Ectodermal cell (in vitro differentiated cells): Measurements from ENCODE around the gene MTHFS.

Experiments
- H3K27ac ChIP-seq: 2 replicates; pipeline ENCODE4 v1.7.0; 2013; ENCODE audit warnings: mild to moderate bottlenecking, low read depth, low read length; ENCODE audit not compliant: insufficient read depth, poor library complexity, severe bottlenecking
- H3K27me3 ChIP-seq: 2 replicates; pipeline ENCODE4 v1.7.0; 2013; ENCODE audit warnings: mild to moderate bottlenecking, low read length; ENCODE audit not compliant: insufficient read depth, control insufficient read depth, poor library complexity, severe bottlenecking
- H3K36me3 ChIP-seq: one replicate; pipeline ENCODE4 v1.7.0; 2013; ENCODE audit warnings: low read length; ENCODE audit not compliant: control insufficient read depth, insufficient read depth
- H3K4me1 ChIP-seq: one replicate; pipeline ENCODE4 v1.7.0; 2013; ENCODE audit warnings: low read length; ENCODE audit not compliant: control insufficient read depth, insufficient read depth
- H3K4me3 ChIP-seq: 2 replicates; pipeline ENCODE4 v1.7.0; 2013; ENCODE audit warnings: low read depth, low read length, control low read depth; ENCODE audit not compliant: insufficient read depth
- H3K9me3 ChIP-seq: 2 replicates; pipeline ENCODE4 v1.7.0; 2013; ENCODE audit warnings: mild to moderate bottlenecking, low read length, moderate library complexity; ENCODE audit not compliant: control insufficient read depth
- WGBS, 2 experiments: methylation state at CpG; one replicate each; pipeline ENCODE4 v1.1.7; 2013; ENCODE audit warnings: missing lambda C conversion rate in 2 of 2; 5-methylcytosine and 5-hydroxymethylcytosine counted together

MTHFS gene

DNA sequence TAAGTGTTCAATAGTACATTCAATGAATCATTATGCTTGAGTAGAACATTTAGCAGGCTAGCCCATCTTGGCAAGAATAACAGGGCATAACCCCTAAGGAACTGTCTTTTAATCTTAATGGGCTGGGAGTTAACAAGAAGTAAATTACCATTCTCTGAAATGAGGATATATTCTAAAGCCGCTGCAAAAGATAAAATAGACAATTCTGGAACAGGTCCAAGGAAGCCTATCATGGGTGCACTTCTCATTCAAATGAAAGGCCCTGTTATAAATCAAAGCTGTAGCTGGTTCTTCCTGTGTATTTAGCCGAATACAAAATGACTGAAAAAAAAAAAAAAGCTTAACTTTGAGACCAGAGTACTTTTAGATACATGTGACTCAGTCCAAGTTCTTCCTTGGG, 15.6 kb downstream of the MTHFS start:
- WGBS, 2 experiments = 86 to 98% methylated on average over 2 of the region's 2 CpGs
- H3K4me1 ChIP-seq = no peaks in the 10 kb centered on the region
- H3K27me3 ChIP-seq = no peaks in the 10 kb centered on the region
- peaks cover 7% of the 10 kb centered on the region for H3K36me3 ChIP-seq
- H3K9me3 ChIP-seq = no peaks in the 10 kb centered on the region
- H3K27ac ChIP-seq = no peak overlapping the region
- no peak overlapping the region for H3K4me3 ChIP-seq

DNA sequence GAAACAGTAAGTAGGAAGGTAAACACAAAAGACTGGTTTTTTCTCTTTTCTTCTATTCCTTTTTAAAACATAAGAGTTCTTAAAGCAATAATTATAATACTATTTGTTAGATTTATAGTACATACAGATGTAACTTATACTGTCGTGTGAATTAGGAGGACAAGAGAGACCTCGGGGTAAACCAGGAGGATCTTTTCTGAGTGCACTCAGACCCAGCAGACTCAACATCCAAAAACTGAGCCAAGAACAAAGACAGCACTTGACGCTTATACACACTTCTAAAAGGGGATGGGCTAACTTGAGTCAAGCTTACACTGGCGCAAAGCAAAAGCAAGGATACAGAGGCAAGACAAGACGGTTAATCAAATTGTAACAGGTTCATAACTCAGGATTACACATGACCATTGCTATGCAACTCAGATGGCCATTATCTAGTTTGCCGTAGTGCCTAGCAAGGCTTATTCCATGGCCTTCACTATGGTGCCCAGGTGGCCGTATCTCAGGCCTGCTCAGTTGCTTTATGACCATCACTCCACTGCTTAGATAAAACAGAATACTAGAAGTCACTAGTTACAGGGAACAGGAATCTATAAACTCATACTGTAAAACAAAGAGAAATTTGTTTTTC, 18.6 kb downstream of the MTHFS start:
- no peak overlapping the region for H3K4me3 ChIP-seq
- WGBS, 2 experiments = 95% methylated on average over 6 to 7 of the region's 7 CpGs

DNA sequence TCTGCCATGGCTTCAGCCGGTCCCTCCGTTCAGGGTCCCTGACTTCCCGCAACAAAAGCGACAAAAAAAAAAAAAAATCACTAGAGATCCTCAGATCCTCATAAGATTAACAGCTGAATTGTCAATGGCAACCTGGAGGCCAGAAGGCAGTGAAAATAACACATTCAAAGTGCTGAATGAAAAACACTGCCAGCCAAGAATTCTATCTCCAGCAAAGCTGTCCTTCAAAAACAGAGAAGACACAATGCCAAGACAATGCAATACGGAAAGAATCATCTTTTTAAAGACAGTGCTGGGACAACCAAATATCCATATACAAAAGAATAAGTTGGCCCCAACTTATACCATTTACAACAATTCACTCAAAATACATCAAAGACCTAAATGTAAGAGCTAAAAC, 21.6 kb downstream of the MTHFS start:
- no peaks in the 10 kb centered on the region for H3K4me1 ChIP-seq
- no peaks in the 10 kb centered on the region for H3K27me3 ChIP-seq
- peaks cover 15% of the 10 kb centered on the region for H3K36me3 ChIP-seq
- no peaks in the 10 kb centered on the region for H3K9me3 ChIP-seq
- H3K27ac ChIP-seq = no peak overlapping the region
- no peak overlapping the region for H3K4me3 ChIP-seq
- 95 to 98% methylated on average over 5 of the region's 5 CpGs for WGBS, 2 experiments

More for the DNA sequence above, 18.6 kb downstream of the MTHFS start:
- Histone ChIP-seq H3K4me1 (no peaks in the 10 kb centered on the region), H3K27me3 (no peaks in the 10 kb centered on the region), H3K36me3 (peaks cover 15% of the 10 kb centered on the region), H3K27ac (no peak overlapping the region), H3K9me3 (no peaks in the 10 kb centered on the region)

DNA sequence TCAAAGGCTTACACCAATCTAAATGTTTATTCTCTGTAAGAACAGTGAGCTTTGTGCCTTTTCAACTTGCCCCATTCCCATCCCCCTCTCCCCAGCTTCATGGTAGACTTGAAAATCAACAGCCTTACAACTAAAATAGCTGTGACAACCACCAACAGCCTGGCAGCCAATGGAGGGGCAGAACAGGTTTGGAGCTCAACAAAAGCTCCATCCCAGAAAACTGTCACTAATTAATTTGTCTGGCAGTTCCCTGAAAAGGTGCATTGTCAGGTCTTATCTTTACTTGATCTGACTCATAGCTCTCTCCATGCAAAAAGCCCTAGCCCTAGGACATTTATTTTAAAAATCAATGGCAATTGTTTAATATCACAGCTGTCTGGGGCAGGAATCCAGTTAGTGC, 22.6 kb downstream of the MTHFS start:
- no peaks in the 10 kb centered on the region for H3K27me3 ChIP-seq
- H3K27ac ChIP-seq = no peak overlapping the region
- no peaks in the 10 kb centered on the region for H3K4me1 ChIP-seq
- no peak overlapping the region for H3K4me3 ChIP-seq
- peaks cover 15% of the 10 kb centered on the region for H3K36me3 ChIP-seq
- no peaks in the 10 kb centered on the region for H3K9me3 ChIP-seq

DNA sequence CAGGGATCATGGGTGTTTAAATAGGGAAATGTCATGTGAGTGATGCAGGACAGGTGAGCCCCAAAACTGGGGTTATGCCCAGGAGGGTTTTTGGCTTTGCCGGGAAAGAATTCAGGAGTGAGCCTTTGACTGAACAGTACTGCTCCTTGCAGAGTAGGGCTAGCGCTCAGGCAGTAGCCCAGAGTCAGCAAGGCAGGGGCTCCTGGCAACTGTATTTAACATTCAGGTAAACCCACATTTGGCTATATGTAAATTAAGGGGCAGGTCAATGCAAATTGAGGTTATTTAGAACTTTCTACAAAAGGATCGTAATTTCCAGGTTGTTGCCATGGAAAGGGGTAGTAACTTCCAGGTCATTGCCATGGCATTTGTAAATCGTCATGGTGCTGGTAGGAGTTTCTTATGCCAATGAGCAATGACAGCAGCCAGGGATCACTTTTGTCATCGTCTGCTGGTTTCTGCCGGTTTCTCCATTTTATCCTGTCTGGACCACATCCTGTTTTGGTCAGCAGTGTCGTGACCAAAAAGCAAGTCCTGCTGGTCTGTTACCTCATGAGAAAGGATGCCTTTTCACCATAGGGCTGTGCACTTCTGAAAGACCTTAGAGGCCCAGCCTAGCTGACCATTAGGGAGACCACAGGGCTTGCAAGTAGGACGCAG, 24.3 kb downstream of the MTHFS start:
- 95 to 97% methylated on average over 8 of the region's 8 CpGs for WGBS, 2 experiments
- H3K27ac ChIP-seq = no peak overlapping the region
- no peak overlapping the region for H3K4me3 ChIP-seq
- no peaks in the 10 kb centered on the region for H3K4me1 ChIP-seq
- no peaks in the 10 kb centered on the region for H3K9me3 ChIP-seq
- H3K27me3 ChIP-seq = no peaks in the 10 kb centered on the region
- H3K36me3 ChIP-seq = peaks cover 13% of the 10 kb centered on the region

DNA sequence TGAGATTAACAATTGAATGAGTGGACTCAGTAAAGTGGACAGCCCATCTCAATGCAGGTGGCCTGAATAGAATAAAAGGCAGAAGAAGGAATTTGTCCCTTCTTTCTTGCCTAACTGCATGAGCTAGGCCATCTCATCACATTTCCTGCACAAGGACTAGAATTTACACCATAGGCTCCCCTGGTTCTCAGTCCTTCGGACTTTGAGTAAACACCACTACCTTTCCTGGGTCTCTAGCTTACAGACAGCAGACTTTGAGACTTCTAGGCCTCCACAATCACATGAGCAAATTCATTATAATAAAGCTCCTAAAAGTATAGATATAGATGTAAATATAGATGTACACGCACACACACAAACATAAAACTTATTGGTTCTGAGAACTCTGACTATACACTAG, 28.3 kb downstream of the MTHFS start:
- Histone ChIP-seq H3K4me3 (no peak overlapping the region), H3K4me1 (no peaks in the 10 kb centered on the region), H3K27ac (no peak overlapping the region), H3K9me3 (no peaks in the 10 kb centered on the region), H3K36me3 (peaks cover 4% of the 10 kb centered on the region), H3K27me3 (no peaks in the 10 kb centered on the region)
- 90 to 91% methylated on average over 1 of the region's 2 CpGs for WGBS, 2 experiments

DNA sequence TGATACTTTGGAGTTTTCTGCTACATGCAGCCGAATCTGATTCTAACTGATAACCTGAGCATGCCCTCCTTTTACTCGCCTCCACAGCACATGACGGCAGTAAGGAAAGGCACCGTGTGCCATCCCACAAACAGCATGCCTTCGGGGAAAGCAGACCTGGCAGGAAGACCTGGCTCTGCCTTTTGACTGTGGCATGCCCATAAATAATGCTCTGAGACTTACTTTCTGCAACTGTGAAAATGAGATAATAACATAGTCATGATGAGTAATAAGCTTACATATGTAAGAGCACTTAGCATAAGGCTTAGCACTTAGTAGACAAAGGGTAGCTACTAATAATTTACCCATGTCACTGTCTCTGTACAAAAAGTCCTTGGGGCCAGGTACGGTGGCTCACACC, 32.9 kb downstream of the MTHFS start:
- H3K27me3 ChIP-seq = no peaks in the 10 kb centered on the region
- WGBS, 2 experiments = 90 to 94% methylated on average over 6 of the region's 6 CpGs
- no peak overlapping the region for H3K27ac ChIP-seq

DNA sequence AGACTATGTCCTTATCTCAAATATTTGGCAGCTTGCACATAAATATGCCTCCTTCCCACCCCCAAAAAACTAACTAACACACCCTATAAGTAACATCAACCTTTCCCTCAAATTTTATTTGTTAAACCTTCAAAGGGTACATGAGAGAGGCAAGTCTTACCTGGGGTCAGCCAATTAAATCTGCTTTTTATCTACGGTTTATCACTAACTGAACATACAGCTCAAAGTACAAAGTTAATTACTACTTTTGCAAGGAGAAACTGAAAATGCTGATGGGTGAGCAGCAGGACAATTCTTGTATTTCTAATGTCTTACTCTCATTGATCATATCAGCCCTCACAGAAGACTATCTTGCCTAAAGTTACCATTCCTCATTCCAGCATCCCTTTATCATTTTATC, 34.6 kb downstream of the MTHFS start:
- Histone ChIP-seq H3K27ac (no peak overlapping the region), H3K4me3 (no peak overlapping the region), H3K4me1 (no peaks in the 10 kb centered on the region), H3K27me3 (no peaks in the 10 kb centered on the region), H3K9me3 (no peaks in the 10 kb centered on the region), H3K36me3 (no peaks in the 10 kb centered on the region)
- WGBS, 2 experiments = 89 to 100% methylated on average over 1 of the region's 1 CpG

More for the DNA sequence above, 32.9 kb downstream of the MTHFS start:
- peaks cover 3% of the 10 kb centered on the region for H3K36me3 ChIP-seq
- no peaks in the 10 kb centered on the region for H3K4me1 ChIP-seq
- H3K4me3 ChIP-seq = no peak overlapping the region
- H3K9me3 ChIP-seq = no peaks in the 10 kb centered on the region

DNA sequence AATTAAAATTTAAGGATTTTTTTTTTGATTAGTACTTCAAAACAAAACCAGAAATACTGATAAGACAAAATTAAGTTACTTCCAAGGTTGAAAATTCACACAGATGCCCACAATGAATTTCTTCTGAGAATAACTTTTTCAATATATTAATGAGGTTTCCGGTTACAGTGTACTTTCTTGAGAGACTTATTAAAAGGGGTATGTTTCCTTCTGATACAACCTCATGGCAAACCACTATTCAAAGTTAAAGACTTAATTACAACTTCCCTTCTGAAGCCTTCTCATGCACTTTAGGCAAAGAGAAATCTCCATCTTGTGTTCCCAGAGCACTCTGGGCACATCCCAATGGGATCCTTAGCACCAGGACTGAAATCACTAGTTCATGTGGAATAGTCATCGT, 36.2 kb downstream of the MTHFS start:
- H3K27ac ChIP-seq = no peak overlapping the region
- H3K4me3 ChIP-seq = no peak overlapping the region
- H3K27me3 ChIP-seq = no peaks in the 10 kb centered on the region
- 87 to 100% methylated on average over 1 to 2 of the region's 2 CpGs for WGBS, 2 experiments
- no peaks in the 10 kb centered on the region for H3K4me1 ChIP-seq
- no peaks in the 10 kb centered on the region for H3K36me3 ChIP-seq
- no peaks in the 10 kb centered on the region for H3K9me3 ChIP-seq

DNA sequence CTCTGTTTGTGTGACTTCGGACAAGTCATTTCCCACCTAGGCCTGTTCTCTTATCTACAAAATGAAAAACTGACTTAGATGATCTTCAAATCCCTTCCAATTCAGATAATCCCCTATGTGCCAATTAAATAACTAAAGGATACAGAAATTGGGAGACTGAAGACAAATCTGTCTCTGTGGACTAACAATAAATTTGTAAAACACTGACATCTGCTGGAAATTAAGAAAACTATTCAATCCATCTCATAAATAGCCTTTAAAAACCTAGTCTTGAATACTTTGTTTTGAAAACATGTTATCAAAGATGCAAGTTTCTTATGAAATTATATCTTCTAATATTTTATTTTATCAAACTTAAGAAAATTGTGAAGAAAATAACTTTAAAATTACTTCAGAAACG, 38.3 kb downstream of the MTHFS start:
- Histone ChIP-seq H3K9me3 (no peaks in the 10 kb centered on the region), H3K36me3 (no peaks in the 10 kb centered on the region), H3K27me3 (no peaks in the 10 kb centered on the region), H3K4me3 (no peak overlapping the region), H3K27ac (no peak overlapping the region), H3K4me1 (no peaks in the 10 kb centered on the region)
- 92 to 94% methylated on average over 2 of the region's 2 CpGs for WGBS, 2 experiments
